Erythroblast (primary cell): ENCODE measurements around the gene AMBP.

Source experiments
- GATA1 ChIP-seq: IDR thresholded peaks from 2 replicates; pipeline ENCODE4 v1.6.1; 2011; ENCODE audit warnings: low read depth, mild to moderate bottlenecking, control low read depth, low read length, moderate library complexity
- POLR2A ChIP-seq: IDR thresholded peaks from 2 replicates; pipeline ENCODE4 v1.6.1; 2011; ENCODE audit warnings: mild to moderate bottlenecking, low read length

DNA sequence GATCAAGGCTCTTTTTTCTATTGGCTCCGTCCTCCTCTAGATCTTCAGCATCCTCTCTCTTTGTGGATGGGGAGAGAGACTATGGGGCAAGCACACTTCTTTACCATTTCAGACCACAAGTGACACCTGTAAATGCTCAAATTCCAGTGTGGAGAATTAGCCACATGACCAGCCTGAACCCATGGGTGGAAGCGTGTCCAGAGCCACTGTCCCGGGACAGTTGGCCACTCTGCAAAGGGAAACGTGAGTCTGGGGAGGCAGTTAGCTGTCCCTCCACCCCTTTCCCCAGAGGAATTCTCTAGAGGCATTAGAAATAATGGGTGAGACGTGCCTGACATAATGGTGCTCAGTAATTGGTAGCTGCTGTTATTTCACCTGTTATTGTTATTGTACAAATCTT lies 40.9 kb downstream of the AMBP start:
- TF ChIP-seq GATA1: no peak
- TF ChIP-seq POLR2A: no peak
